Neutrophil (primary cell): Measurements from ENCODE around the gene TTR.

Experiments used
- H3K27ac ChIP-seq: fragments of 200-600 bp; sonication (generic); 2 replicates; pipeline ENCODE4 v1.5.1; 2016; ENCODE audit warnings: mild to moderate bottlenecking, moderate library complexity
- H3K27me3 ChIP-seq: fragments of 200-600 bp; sonication (generic); 2 replicates; pipeline ENCODE4 v1.6.0; 2016; ENCODE audit warnings: mild to moderate bottlenecking
- H3K36me3 ChIP-seq: fragments of 200-600 bp; sonication (generic); 2 replicates; pipeline ENCODE4 v1.5.1; 2017
- H3K4me1 ChIP-seq, 2 experiments: fragments of 200-600 bp in 1 of 2; sonication (generic) in 1 of 2; 1 replicate in 1 of 2; 2 replicates in 1 of 2; pipeline versions ENCODE4 v1.5.1 to v1.6.1; 2013 to 2016; ENCODE audit warnings: low read depth in 1 of 2, low read length in 1 of 2, mild to moderate bottlenecking in 1 of 2, moderate library complexity in 1 of 2; ENCODE audit not compliant: control insufficient read depth in 1 of 2, insufficient read depth in 1 of 2
- H3K4me3 ChIP-seq, 2 experiments: fragments of 200-600 bp in 1 of 2; sonication (generic) in 1 of 2; 1 replicate in 1 of 2; 2 replicates in 1 of 2; pipeline ENCODE4 v1.5.1; 2013 to 2016; ENCODE audit warnings: low read depth in 1 of 2, low read length in 1 of 2, mild to moderate bottlenecking in 1 of 2, moderate library complexity in 1 of 2
- H3K9me3 ChIP-seq: fragments of 200-600 bp; sonication (generic); 2 replicates; pipeline ENCODE4 v1.5.1; 2016
- TF ChIP-seq, protein P1 (sequence below): fragments of 200-600 bp; sonication (generic); IDR thresholded peaks from 2 replicates; pipeline ENCODE4 v1.5.1; 2016; ENCODE audit warnings: antibody characterized with exemption

Gene TTR

DNA sequence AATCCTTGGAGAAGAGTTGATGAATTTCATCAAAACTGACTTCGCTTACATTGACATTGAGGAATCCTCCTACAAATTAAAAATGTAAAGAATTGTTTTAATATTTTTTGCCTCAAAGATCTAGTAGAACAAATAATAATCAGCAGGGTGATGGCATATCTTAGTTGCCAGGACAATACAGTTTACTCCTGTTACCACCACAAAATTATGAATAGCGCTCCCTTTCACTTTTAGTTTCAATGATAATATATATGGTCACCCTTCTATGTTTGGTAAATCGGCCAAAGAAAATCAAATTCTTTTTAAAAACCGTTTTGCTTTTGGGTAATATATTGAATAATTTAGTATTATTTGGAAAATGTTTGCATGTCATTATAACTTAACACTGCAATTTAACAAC is 53.7 kb downstream of the TTR start:
- H3K36me3 ChIP-seq, result no peaks in the 10 kb centered on the region
- TF ChIP-seq, protein P1, sequence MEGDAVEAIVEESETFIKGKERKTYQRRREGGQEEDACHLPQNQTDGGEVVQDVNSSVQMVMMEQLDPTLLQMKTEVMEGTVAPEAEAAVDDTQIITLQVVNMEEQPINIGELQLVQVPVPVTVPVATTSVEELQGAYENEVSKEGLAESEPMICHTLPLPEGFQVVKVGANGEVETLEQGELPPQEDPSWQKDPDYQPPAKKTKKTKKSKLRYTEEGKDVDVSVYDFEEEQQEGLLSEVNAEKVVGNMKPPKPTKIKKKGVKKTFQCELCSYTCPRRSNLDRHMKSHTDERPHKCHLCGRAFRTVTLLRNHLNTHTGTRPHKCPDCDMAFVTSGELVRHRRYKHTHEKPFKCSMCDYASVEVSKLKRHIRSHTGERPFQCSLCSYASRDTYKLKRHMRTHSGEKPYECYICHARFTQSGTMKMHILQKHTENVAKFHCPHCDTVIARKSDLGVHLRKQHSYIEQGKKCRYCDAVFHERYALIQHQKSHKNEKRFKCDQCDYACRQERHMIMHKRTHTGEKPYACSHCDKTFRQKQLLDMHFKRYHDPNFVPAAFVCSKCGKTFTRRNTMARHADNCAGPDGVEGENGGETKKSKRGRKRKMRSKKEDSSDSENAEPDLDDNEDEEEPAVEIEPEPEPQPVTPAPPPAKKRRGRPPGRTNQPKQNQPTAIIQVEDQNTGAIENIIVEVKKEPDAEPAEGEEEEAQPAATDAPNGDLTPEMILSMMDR, result no peak
- no peak overlapping the region for H3K27ac ChIP-seq
- no peaks in the 10 kb centered on the region for H3K9me3 ChIP-seq
- H3K4me1 ChIP-seq, result no peaks in the 10 kb centered on the region
- no peaks in the 10 kb centered on the region for H3K27me3 ChIP-seq
- no peak overlapping the region for H3K4me3 ChIP-seq

DNA sequence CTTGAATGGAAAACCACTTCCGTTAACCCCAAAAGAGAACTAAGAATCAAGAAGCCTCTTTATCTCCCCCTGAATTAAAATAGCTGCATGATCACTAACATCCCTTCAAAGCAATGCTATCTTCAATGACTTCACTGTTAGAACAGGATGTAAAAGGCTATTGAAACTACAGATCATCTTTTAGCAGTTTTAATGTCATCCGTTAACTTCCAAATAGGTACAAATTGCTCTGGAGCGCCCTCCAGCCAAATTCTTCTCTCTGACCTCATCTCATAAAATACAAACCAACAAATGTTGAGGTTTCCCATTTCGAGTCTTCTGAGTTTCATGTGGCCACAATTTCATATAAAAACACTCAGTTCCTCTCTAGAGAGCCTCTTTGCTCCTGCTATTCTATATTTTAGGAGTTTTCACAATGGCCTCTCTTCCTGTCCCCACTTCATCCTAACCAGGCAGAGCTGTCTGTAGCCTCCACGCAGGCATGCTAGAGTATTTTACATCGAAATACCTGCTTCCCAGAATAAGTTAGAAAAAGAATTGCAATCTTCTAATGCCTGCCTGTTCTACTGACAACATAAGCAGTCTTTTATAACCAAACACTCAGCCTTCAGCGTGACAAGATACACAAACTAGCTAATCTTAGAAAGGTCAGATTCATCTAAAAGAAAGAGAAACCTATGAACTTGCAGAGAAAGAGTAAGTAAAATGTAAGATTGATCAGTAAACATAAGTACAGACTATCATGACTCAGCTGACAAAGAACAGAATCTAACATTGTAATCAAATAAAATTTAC is 54.9 kb downstream of the TTR start:
- TF ChIP-seq, protein P1, result no peak
- Histone ChIP-seq H3K27me3 (no peaks in the 10 kb centered on the region), H3K9me3 (no peaks in the 10 kb centered on the region), H3K27ac (no peak overlapping the region), H3K4me1 (no peaks in the 10 kb centered on the region), H3K4me3 (no peak overlapping the region), H3K36me3 (no peaks in the 10 kb centered on the region)

DNA sequence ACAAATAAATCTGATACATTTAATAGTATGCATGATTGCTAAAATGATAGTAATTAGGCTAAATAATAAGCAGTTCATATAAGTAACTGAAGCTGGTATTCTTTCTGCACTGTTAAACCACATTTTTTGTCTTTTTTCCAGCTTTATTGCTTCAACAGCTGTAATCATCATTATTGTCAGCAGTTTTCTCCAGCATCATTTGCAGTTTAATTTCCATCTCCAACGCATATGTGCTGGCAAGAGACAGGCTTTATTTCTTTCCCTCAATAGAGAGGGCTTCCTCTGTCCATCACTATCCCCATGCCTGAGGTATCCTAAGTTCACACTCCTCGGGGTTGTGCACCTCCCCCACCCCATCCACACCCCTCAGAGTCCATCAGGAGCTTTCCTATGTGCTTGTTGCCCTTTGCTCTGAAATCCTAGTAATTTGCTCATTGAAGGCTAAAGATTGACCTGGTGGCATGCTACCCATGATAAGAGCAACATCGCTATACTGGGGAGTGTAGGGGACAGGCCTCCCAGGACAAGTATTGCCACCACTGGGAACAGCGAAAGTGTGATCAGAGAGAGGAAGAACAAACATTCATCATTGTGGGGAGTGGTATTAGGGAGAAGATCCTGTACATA is 55.6 kb downstream of the TTR start:
- TF ChIP-seq, protein P1, result no peak
- no peaks in the 10 kb centered on the region for H3K27me3 ChIP-seq
- no peak overlapping the region for H3K27ac ChIP-seq
- H3K4me1 ChIP-seq, result no peaks in the 10 kb centered on the region
- H3K36me3 ChIP-seq, result no peaks in the 10 kb centered on the region
- no peak overlapping the region for H3K4me3 ChIP-seq
- no peaks in the 10 kb centered on the region for H3K9me3 ChIP-seq
